Panc1 (cell line): ENCODE measurements around the gene IL11RA. TPM values are rescaled to one million over a fixed set of nuclear protein-coding genes. Genes with fewer than 3 reads are reported as not detected.

Experiments
- ATAC-seq: fragments of 200-7000 bp; cut with Tn5 transposase; 2 replicates; pipeline ENCODE4 v1.9.1; 2020; ENCODE audit warnings: mild to moderate bottlenecking, moderate library complexity
- BruUV-seq: library from RNA; stranded (reverse); fragments of 400-500 nt; replicated peaks from 2 replicates; lab custom pipeline; 2021; lab: Mats Ljungman, UMichigan
- CTCF ChIA-PET: fragments of 300-600 bp; sonication (Branson Sonifier 250); formaldehyde crosslinking; loops from one replicate; lab custom pipeline; 2022; ENCODE audit warnings: antibody characterized with exemption; lab: Charles Lee
- POLR2A ChIA-PET: fragments of 300-600 bp; sonication (Branson Sonifier 250); formaldehyde crosslinking; loops from one replicate; lab custom pipeline; 2022; ENCODE audit warnings: antibody characterized with exemption; lab: Charles Lee
- DNase-seq: peaks from one replicate; pipeline ENCODE4 v3.0.0-alpha.2; 2010; ENCODE audit warnings: low read depth, low spot score
- H3K27ac ChIP-seq: 2 replicates; pipeline ENCODE4 v1.5.1; 2011; ENCODE audit warnings: mild to moderate bottlenecking, low read length, inconsistent platforms
- H3K27me3 ChIP-seq: fragments of 200-500 bp; sonication (Bioruptor generic); 2 replicates; pipeline ENCODE4 v1.6.0; 2014; ENCODE audit warnings: low read length, inconsistent platforms; ENCODE audit not compliant: control insufficient read depth, insufficient read depth
- H3K36me3 ChIP-seq: fragments of 200-500 bp; sonication (Bioruptor generic); 2 replicates; pipeline ENCODE4 v1.5.1; 2014; ENCODE audit warnings: inconsistent platforms, mild to moderate bottlenecking, low read length, moderate library complexity; ENCODE audit not compliant: control insufficient read depth, insufficient read depth
- H3K4me1 ChIP-seq: 2 replicates; pipeline ENCODE4 v1.5.1; 2011; ENCODE audit warnings: inconsistent platforms, mild to moderate bottlenecking, low read length, moderate library complexity; ENCODE audit not compliant: control insufficient read depth, insufficient read depth
- H3K4me3 ChIP-seq, 2 experiments: 2 replicates each; pipeline ENCODE4 v1.5.1; 2011 to 2012; ENCODE audit warnings: low read depth in 2 of 2, low read length in 2 of 2, mild to moderate bottlenecking in 2 of 2, inconsistent platforms in 1 of 2, moderate library complexity in 1 of 2
- H3K9me3 ChIP-seq: fragments of 200-500 bp; sonication (Bioruptor generic); 2 replicates; pipeline ENCODE4 v1.5.1; 2014; ENCODE audit warnings: low read depth, mild to moderate bottlenecking, inconsistent platforms, low read length, moderate library complexity; ENCODE audit not compliant: control insufficient read depth, insufficient read depth
- POLR2AphosphoS5 ChIP-seq: IDR thresholded peaks from 2 replicates; pipeline ENCODE4 v1.6.1; 2012; ENCODE audit warnings: mild to moderate bottlenecking, low read depth, low read length, moderate library complexity
- SIN3A ChIP-seq: IDR thresholded peaks from 2 replicates; pipeline ENCODE4 v1.6.1; 2012; ENCODE audit warnings: low read depth, mild to moderate bottlenecking, low read length, moderate library complexity, borderline replicate concordance; ENCODE audit not compliant: insufficient read depth
- TCF7L2 ChIP-seq: IDR thresholded peaks from 2 replicates; pipeline ENCODE4 v1.6.1; 2011; ENCODE audit warnings: mild to moderate bottlenecking, low read depth, low read length, inconsistent platforms
- in situ Hi-C: cut with HindIII; loops from 2 replicates; pipeline ENCODE4 v1.10.0; 2016; ENCODE audit warnings: low sequenced_read_pairs, low pct_unique_long_range_greater_than_20kb
- intact Hi-C: fragments of 100-400 bp; cut with micrococcal nuclease; formaldehyde crosslinking; loops from one replicate; pipeline ENCODE4 v1.10.0; 2022; ENCODE audit not compliant: unreplicated experiment
- total RNA-seq: library from RNA; stranded (reverse); gene quantifications from one replicate; pipeline ENCODE4 v1.2.1, GENCODE V29; 2021; ENCODE audit not compliant: unreplicated experiment
- TF ChIP-seq, protein P1 (sequence below): fragments of 450-650 bp; IDR thresholded peaks from 2 replicates; pipeline ENCODE4 v1.5.1; 2017; ENCODE audit warnings: mild to moderate bottlenecking
- TF ChIP-seq, protein P2 (sequence below), 2 experiments: IDR thresholded peaks; 2 replicates each; pipeline ENCODE4 v1.6.1; 2011 to 2012; ENCODE audit warnings: low read depth in 2 of 2, control low read depth in 1 of 2, low read length in 1 of 2, mild to moderate bottlenecking in 1 of 2, moderate library complexity in 1 of 2; ENCODE audit not compliant: insufficient read depth in 1 of 2

IL11RA gene
- total RNA-seq, 1 experiment from 2014 or later = 21.6 TPM

DNA sequence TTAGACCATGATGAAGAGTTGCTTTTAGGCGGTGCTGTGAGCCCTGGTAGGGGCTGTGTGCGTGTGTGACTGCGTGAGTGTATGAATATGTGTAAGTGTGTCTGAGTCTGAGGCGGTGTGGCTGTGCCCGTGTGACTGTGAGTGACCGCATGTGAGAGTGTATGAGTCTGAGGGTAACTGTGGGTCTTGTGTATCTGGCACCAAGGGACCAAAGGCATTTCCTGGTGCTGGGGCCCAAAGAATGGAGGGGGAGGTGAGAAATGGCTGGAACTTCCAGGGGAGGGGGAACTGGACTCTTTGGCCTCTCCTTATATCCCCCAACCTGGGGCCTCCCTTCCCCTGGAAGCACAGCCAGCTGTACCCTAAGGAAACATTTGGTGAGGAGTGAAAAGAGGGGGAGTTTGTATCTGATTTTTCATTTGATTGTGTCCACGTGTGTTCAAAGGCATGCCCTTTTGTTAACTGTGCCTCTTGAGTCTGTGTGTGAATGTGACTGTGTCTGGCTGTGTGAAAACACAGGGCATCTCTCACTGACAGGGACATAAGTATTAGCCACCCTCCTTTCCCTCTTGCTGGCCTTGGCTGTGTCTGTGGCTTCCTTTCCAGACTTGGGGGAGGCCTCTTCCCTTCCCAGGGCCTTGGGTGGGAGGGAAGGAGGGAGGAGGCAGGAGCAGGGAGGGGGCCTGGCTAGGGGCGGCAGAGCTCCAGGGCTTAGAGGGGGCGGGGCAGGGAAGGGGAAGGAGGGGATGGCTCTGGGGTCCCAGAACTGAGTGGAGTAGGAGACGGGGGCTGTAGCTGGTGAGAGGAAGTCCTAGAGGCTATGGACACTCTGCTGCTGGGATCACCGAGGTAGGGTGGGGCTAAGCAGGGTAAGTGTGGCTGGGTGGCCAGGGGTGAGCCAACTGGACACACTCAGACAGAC, 1.4 kb downstream of the IL11RA start:
- DNase-seq = no peak
- in situ Hi-C loops (no loop called here), intact Hi-C loops (no loop called here)
- BruUV-seq = no TSS peak
- no peak for ATAC-seq
- ChIA-PET POLR2A (no interaction called here), CTCF (no interaction called here)
- TF ChIP-seq TCF7L2 = no peak
- TF ChIP-seq SIN3A = no peak
- TF ChIP-seq, protein P1, sequence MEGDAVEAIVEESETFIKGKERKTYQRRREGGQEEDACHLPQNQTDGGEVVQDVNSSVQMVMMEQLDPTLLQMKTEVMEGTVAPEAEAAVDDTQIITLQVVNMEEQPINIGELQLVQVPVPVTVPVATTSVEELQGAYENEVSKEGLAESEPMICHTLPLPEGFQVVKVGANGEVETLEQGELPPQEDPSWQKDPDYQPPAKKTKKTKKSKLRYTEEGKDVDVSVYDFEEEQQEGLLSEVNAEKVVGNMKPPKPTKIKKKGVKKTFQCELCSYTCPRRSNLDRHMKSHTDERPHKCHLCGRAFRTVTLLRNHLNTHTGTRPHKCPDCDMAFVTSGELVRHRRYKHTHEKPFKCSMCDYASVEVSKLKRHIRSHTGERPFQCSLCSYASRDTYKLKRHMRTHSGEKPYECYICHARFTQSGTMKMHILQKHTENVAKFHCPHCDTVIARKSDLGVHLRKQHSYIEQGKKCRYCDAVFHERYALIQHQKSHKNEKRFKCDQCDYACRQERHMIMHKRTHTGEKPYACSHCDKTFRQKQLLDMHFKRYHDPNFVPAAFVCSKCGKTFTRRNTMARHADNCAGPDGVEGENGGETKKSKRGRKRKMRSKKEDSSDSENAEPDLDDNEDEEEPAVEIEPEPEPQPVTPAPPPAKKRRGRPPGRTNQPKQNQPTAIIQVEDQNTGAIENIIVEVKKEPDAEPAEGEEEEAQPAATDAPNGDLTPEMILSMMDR = no peak
- TF ChIP-seq, protein P2, sequence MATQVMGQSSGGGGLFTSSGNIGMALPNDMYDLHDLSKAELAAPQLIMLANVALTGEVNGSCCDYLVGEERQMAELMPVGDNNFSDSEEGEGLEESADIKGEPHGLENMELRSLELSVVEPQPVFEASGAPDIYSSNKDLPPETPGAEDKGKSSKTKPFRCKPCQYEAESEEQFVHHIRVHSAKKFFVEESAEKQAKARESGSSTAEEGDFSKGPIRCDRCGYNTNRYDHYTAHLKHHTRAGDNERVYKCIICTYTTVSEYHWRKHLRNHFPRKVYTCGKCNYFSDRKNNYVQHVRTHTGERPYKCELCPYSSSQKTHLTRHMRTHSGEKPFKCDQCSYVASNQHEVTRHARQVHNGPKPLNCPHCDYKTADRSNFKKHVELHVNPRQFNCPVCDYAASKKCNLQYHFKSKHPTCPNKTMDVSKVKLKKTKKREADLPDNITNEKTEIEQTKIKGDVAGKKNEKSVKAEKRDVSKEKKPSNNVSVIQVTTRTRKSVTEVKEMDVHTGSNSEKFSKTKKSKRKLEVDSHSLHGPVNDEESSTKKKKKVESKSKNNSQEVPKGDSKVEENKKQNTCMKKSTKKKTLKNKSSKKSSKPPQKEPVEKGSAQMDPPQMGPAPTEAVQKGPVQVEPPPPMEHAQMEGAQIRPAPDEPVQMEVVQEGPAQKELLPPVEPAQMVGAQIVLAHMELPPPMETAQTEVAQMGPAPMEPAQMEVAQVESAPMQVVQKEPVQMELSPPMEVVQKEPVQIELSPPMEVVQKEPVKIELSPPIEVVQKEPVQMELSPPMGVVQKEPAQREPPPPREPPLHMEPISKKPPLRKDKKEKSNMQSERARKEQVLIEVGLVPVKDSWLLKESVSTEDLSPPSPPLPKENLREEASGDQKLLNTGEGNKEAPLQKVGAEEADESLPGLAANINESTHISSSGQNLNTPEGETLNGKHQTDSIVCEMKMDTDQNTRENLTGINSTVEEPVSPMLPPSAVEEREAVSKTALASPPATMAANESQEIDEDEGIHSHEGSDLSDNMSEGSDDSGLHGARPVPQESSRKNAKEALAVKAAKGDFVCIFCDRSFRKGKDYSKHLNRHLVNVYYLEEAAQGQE (IDR thresholded peaks at IDR 0.05; ENCODE audit: insufficient read depth in 1 of 2, low read depth in 2 of 2, low read length in 1 of 2) = no peak
- no peak for TF ChIP-seq POLR2AphosphoS5
- Histone ChIP-seq H3K4me3 (no peak overlapping the region), H3K27me3 (no peaks in the 10 kb centered on the region), H3K36me3 (no peaks in the 10 kb centered on the region), H3K4me1 (peaks cover 25% of the 10 kb centered on the region), H3K27ac (peak overlapping the region; percentile 95), H3K9me3 (no peaks in the 10 kb centered on the region)

DNA sequence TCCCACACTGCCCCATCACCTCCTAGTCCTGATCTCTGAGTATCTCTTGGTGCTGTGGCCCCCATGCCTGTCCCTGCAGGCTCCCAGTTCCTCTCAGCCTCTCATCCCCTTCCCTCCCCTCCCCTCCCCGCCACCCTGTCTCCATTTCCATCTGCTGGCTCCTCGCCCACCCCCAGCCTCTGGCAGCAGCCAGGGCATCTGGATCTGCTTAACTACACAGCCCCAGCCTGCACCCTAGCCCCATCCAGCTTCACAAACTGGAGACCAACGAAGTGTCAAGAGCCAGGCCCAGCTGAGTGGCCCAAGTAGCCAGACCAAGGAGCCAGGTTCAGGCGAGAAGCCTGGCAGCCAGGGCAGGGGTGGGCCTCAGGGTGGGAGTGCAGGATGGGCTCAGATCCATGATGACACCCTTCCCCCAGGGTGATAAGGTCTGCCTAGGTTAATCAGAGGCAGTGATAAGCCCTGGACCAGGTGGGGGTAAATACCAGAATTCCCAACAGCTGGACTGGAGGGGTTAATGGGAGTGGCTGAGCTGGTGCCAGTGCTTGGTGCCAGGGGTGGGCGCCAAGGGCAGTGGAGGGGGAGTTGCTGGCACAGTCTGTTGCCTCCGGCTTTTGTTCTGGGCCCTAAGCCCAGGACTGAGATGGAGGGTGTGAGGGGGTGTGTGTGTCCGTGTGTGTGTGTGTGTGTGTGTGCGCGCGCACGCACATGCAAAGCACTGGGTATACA, 2.5 kb downstream of the IL11RA start:
- no TSS peak for BruUV-seq
- intact Hi-C loops = no loop called here
- Histone ChIP-seq H3K27ac (no peak overlapping the region), H3K36me3 (no peaks in the 10 kb centered on the region), H3K4me3 (no peak overlapping the region), H3K27me3 (no peaks in the 10 kb centered on the region), H3K4me1 (peaks cover 25% of the 10 kb centered on the region), H3K9me3 (no peaks in the 10 kb centered on the region)
- ChIA-PET POLR2A (no interaction called here), CTCF (no interaction called here)
- ATAC-seq (no peak), DNase-seq (no peak)
- in situ Hi-C loops = no loop called here
- TF ChIP-seq POLR2AphosphoS5 = no peak
- TF ChIP-seq, protein P1 = no peak
- no peak for TF ChIP-seq TCF7L2
- TF ChIP-seq SIN3A = no peak
- TF ChIP-seq, protein P2 (IDR thresholded peaks at IDR 0.05; ENCODE audit: insufficient read depth in 1 of 2, low read depth in 2 of 2, low read length in 1 of 2) = no peak
